MM.1S (cell line): ENCODE data around the gene LRCH1.

Source experiments
- DNase-seq: peaks from one replicate; pipeline ENCODE4 v3.0.0-alpha.2; 2015
- H2AFZ ChIP-seq: fragments of 300-600 bp; sonication (generic); 2 replicates; pipeline ENCODE4 v1.6.0; 2016; ENCODE audit warnings: antibody characterized with exemption, low read length
- H3F3A ChIP-seq: fragments of 300-600 bp; sonication (generic); 2 replicates; pipeline ENCODE4 v1.6.1; 2016; ENCODE audit warnings: mild to moderate bottlenecking, antibody characterized with exemption, low read length, moderate library complexity, mixed read lengths; ENCODE audit not compliant: insufficient read depth
- H3K27ac ChIP-seq: fragments of 300-600 bp; sonication (generic); 2 replicates; pipeline ENCODE4 v1.5.1; 2016; ENCODE audit warnings: mild to moderate bottlenecking, low read length
- H3K27me3 ChIP-seq: fragments of 300-600 bp; sonication (generic); replicated peaks from 2 replicates; pipeline ENCODE4 v1.6.0; 2016; ENCODE audit warnings: low read length; ENCODE audit not compliant: insufficient read depth
- H3K36me3 ChIP-seq: fragments of 300-600 bp; sonication (generic); replicated peaks from 2 replicates; pipeline ENCODE4 v1.6.1; 2016; ENCODE audit warnings: mild to moderate bottlenecking, low read length, mixed read lengths; ENCODE audit not compliant: insufficient read depth
- H3K4me1 ChIP-seq: fragments of 300-600 bp; sonication (generic); 2 replicates; pipeline ENCODE4 v1.6.1; 2016; ENCODE audit warnings: low read length, mixed read lengths
- H3K4me2 ChIP-seq: fragments of 300-600 bp; sonication (generic); 2 replicates; pipeline ENCODE4 v1.6.0; 2016; ENCODE audit warnings: low read depth, low read length
- H3K4me3 ChIP-seq: fragments of 300-600 bp; sonication (generic); 2 replicates; pipeline ENCODE4 v1.5.1; 2016; ENCODE audit warnings: low read length, mixed read lengths
- H3K79me2 ChIP-seq: fragments of 300-600 bp; sonication (generic); 2 replicates; pipeline ENCODE4 v1.6.1; 2016; ENCODE audit warnings: mixed run types, low read length, mixed read lengths
- H3K9ac ChIP-seq: fragments of 300-600 bp; sonication (generic); 2 replicates; pipeline ENCODE4 v1.6.1; 2016; ENCODE audit warnings: low read length, mixed read lengths
- H3K9me2 ChIP-seq: fragments of 300-600 bp; sonication (generic); replicated peaks from 2 replicates; pipeline ENCODE4 v1.6.1; 2016; ENCODE audit warnings: mild to moderate bottlenecking, low read length, mixed read lengths; ENCODE audit not compliant: insufficient read depth
- H3K9me3 ChIP-seq: fragments of 300-600 bp; sonication (generic); replicated peaks from 2 replicates; pipeline ENCODE4 v1.6.1; 2016; ENCODE audit warnings: mild to moderate bottlenecking, low read length, mixed read lengths; ENCODE audit not compliant: insufficient read depth
- H4K20me1 ChIP-seq: fragments of 300-600 bp; sonication (generic); 2 replicates; pipeline ENCODE4 v1.6.1; 2016; ENCODE audit warnings: mild to moderate bottlenecking, low read length, moderate library complexity, mixed read lengths; ENCODE audit not compliant: insufficient read depth
- EZH2 ChIP-seq: fragments of 300-600 bp; sonication (generic); optimal IDR thresholded peaks from 2 replicates; pipeline ENCODE3; 2017; ENCODE audit warnings: low read depth, mild to moderate bottlenecking, antibody characterized with exemption, low read length, mixed read lengths
- EZH2phosphoT487 ChIP-seq: fragments of 300-600 bp; sonication (generic); IDR thresholded peaks from 2 replicates; pipeline ENCODE4 v1.6.1; 2018; ENCODE audit warnings: antibody characterized with exemption, low read length
- TF ChIP-seq, protein P1 (sequence below): fragments of 300-600 bp; sonication (generic); IDR thresholded peaks from 2 replicates; pipeline ENCODE4 v1.5.1; 2016; ENCODE audit warnings: antibody characterized with exemption, low read length, mixed read lengths

The LRCH1 gene

DNA sequence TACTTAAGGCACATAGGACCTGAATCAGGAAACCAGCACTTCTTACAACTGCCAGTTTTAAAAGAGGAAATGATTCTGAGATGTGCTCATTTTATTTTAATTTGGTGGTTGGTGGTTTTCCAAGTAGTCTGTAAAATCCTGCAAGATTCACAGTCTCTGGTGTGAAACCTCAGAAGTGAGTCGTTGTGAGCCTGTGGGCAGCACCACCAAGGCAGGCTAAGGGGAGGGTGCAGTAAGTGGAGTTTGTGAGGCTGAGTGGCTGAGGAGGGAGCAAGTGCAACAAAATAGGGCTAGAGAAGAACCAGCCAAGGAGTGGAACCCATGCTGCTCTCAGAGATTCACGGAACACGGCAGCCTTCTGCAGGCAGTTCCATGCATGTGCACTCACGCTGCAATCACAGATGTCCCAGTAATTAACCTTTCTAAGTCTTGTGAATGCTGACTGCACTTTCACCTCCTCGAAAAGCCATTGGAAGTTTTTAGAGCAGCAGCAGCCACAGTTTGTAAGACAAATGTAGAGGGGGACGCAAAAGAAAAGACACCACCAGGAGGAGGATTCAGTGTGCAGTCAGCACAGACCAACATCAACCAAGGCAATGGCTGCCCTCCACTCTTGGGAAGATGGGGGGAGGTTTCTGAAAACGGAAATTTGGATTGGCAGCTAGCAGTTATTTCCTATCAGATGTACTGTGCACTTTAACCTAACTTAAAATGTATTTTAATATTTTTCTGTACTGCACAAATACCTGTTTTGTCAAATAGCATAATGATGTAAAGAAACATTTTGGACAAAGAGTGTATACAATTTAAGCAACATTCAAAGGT, 199.1 kb downstream of the LRCH1 start:
- H4K20me1 ChIP-seq, result no peaks in the 10 kb centered on the region
- no peaks in the 10 kb centered on the region for H3K9me2 ChIP-seq
- H3K27me3 ChIP-seq, result no peaks in the 10 kb centered on the region
- no peaks in the 10 kb centered on the region for H3K4me1 ChIP-seq
- no peak overlapping the region for H3K4me2 ChIP-seq
- H3K27ac ChIP-seq, result no peak overlapping the region
- H3F3A ChIP-seq, result no peaks in the 10 kb centered on the region
- TF ChIP-seq, protein P1, sequence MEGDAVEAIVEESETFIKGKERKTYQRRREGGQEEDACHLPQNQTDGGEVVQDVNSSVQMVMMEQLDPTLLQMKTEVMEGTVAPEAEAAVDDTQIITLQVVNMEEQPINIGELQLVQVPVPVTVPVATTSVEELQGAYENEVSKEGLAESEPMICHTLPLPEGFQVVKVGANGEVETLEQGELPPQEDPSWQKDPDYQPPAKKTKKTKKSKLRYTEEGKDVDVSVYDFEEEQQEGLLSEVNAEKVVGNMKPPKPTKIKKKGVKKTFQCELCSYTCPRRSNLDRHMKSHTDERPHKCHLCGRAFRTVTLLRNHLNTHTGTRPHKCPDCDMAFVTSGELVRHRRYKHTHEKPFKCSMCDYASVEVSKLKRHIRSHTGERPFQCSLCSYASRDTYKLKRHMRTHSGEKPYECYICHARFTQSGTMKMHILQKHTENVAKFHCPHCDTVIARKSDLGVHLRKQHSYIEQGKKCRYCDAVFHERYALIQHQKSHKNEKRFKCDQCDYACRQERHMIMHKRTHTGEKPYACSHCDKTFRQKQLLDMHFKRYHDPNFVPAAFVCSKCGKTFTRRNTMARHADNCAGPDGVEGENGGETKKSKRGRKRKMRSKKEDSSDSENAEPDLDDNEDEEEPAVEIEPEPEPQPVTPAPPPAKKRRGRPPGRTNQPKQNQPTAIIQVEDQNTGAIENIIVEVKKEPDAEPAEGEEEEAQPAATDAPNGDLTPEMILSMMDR, result no peak
- TF ChIP-seq EZH2, result no peak
- no peak for TF ChIP-seq EZH2phosphoT487
- H3K4me3 ChIP-seq, result no peak overlapping the region
- no peak for DNase-seq
- H2AFZ ChIP-seq, result no peak overlapping the region
- no peaks in the 10 kb centered on the region for H3K79me2 ChIP-seq
- H3K9ac ChIP-seq, result no peak overlapping the region
- no peaks in the 10 kb centered on the region for H3K36me3 ChIP-seq
- no peaks in the 10 kb centered on the region for H3K9me3 ChIP-seq

DNA sequence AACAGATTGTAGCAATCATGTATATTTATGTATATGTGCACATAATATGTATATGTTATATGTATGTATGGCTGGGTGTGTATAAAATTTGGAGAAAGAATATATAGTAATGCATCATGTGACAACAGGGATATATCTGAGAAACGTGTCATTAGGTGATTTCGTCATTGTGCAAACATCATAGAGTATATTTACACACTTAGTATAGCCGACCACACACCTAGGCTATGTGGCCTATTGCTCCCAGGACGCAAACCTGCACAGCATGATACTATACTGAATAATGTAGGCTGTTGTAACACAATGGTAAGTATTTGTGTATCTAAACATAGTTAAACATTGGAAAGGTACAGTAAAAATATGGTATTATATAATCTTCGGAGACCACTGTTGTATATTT, 200.2 kb downstream of the LRCH1 start:
- Histone ChIP-seq H3K79me2 (no peaks in the 10 kb centered on the region), H3K4me3 (no peak overlapping the region), H3F3A (no peaks in the 10 kb centered on the region), H4K20me1 (no peaks in the 10 kb centered on the region), H3K27me3 (no peaks in the 10 kb centered on the region), H3K27ac (no peak overlapping the region), H3K9me2 (no peaks in the 10 kb centered on the region), H2AFZ (no peak overlapping the region), H3K9ac (no peak overlapping the region), H3K36me3 (no peaks in the 10 kb centered on the region), H3K4me1 (no peaks in the 10 kb centered on the region), H3K4me2 (no peak overlapping the region), H3K9me3 (no peaks in the 10 kb centered on the region)
- no peak for DNase-seq
- TF ChIP-seq EZH2phosphoT487 (no peak), EZH2 (no peak)
- TF ChIP-seq, protein P1, result no peak

DNA sequence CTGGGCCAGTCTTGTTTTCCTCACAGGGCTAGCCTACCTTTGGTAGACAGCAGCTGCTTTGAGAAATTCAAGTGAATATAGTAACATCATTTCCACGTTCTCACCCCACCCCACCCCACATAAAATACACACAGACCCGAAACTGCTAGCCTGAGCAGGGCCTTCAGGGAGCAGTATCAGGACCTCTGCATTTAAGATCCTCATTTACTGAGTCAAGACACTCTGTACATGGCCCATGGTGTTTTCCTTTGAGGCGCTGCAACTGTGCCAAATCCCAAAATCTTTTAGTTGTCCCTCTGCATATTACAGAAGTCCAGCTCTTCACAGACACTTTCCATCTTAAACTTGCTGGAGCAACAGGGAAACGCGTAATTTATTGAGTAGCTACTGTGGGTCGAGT, 200.9 kb downstream of the LRCH1 start:
- Histone ChIP-seq H3K9me2 (no peaks in the 10 kb centered on the region), H3K27me3 (no peaks in the 10 kb centered on the region), H3K79me2 (no peaks in the 10 kb centered on the region), H3K9ac (no peak overlapping the region), H3K4me3 (no peak overlapping the region), H4K20me1 (no peaks in the 10 kb centered on the region), H2AFZ (no peak overlapping the region), H3F3A (no peaks in the 10 kb centered on the region), H3K9me3 (no peaks in the 10 kb centered on the region), H3K36me3 (no peaks in the 10 kb centered on the region), H3K4me2 (no peak overlapping the region), H3K27ac (no peak overlapping the region), H3K4me1 (no peaks in the 10 kb centered on the region)
- TF ChIP-seq, protein P1, result no peak
- no peak for TF ChIP-seq EZH2
- TF ChIP-seq EZH2phosphoT487, result no peak
- DNase-seq, result no peak
